H4 (cell line): ENCODE measurements around the gene CDX2. TPM values are rescaled to one million over a fixed set of nuclear protein-coding genes. Genes with fewer than 3 reads are reported as not detected.
"Not testable (repeated sequence)": the region's sequence is repeated elsewhere in the genome, so short reads cannot be mapped to it uniquely, and the experiment has no call there.

ENCODE experiments used
- DNase-seq: peaks from one replicate; pipeline ENCODE4 v3.0.0-alpha.2; 2015; ENCODE audit warnings: low spot score
- total RNA-seq: library from RNA; depleted of rRNA; stranded (reverse); fragments of >200 nt; shearing (Covaris generic); gene quantifications from 2 replicates; pipeline ENCODE4 v1.2.3, GENCODE V29; 2014; rRNA removed

CDX2 gene
- not detected in 2 replicates for total RNA-seq

GRCh38 chr13:27969082-27969865, at the start of gene CDX2:
Gene CDX2, minus strand, starts transcription at chr13:27969315. Its CDS starts 309 bp downstream, at chr13:27969006.
- DNase-seq, result no peak

GRCh38 chr13:28014301-28014700, 45.2 kb upstream of the CDX2 start:
- no peak for DNase-seq

- no peak for DNase-seq
Measured at GRCh38 chr13:28013482-28013881, 44.4 kb upstream of the CDX2 start.

GRCh38 chr13:28012896-28013295, 43.8 kb upstream of the CDX2 start:
- no peak for DNase-seq

- no peak for DNase-seq
Measured at GRCh38 chr13:28012383-28012782, 43.3 kb upstream of the CDX2 start.

GRCh38 chr13:28010046-28010445, 40.9 kb upstream of the CDX2 start:
- no peak for DNase-seq

GRCh38 chr13:28005016-28005415, 35.9 kb upstream of the CDX2 start:
- not testable (repeated sequence) for DNase-seq

- DNase-seq, result no peak
Measured at GRCh38 chr13:28002886-28003698, 34.0 kb upstream of the CDX2 start.

- no peak for DNase-seq
Measured at GRCh38 chr13:28001837-28002473, 32.8 kb upstream of the CDX2 start.

- DNase-seq, result no peak
Measured at GRCh38 chr13:28001049-28001448, 31.9 kb upstream of the CDX2 start.

- DNase-seq, result no peak
Measured at GRCh38 chr13:28000567-28000966, 31.5 kb upstream of the CDX2 start.

- DNase-seq, result peak; percentile 38
Measured at GRCh38 chr13:27997904-27998522, 28.9 kb upstream of the CDX2 start.

GRCh38 chr13:27991881-27992280, 22.8 kb upstream of the CDX2 start:
- no peak for DNase-seq

GRCh38 chr13:27988520-27988919, 19.4 kb upstream of the CDX2 start, which contains the start of gene URAD:
Gene URAD, minus strand, starts transcription at chr13:27988693. Its CDS starts 56 bp downstream, at chr13:27988637.
- DNase-seq, result no peak

- no peak for DNase-seq
Measured at GRCh38 chr13:27985600-27985999, 16.5 kb upstream of the CDX2 start.

- DNase-seq, result no peak
Measured at GRCh38 chr13:27982361-27982760, 13.2 kb upstream of the CDX2 start.

GRCh38 chr13:27981006-27981708, 12.0 kb upstream of the CDX2 start:
- DNase-seq, result no peak

- no peak for DNase-seq
Measured at GRCh38 chr13:27980280-27980998, 11.3 kb upstream of the CDX2 start.

GRCh38 chr13:27979765-27980279, 10.7 kb upstream of the CDX2 start:
- DNase-seq, result no peak

- DNase-seq, result no peak
Measured at GRCh38 chr13:27979001-27979643, 10.0 kb upstream of the CDX2 start.
